Osteoblast (primary cell): Measurements from ENCODE around the gene SH2D4B. TPM values are rescaled to one million over a fixed set of nuclear protein-coding genes. Genes with fewer than 3 reads are reported as not detected.

Source experiments
- DNase-seq: peaks from one replicate; pipeline ENCODE4 v3.0.0; 2011; ENCODE audit warnings: low spot score, mixed read lengths; ENCODE audit not compliant: insufficient read length; ENCODE audit errors: missing footprints
- H2AFZ ChIP-seq: 2 replicates; pipeline ENCODE4 v1.6.0; 2011; ENCODE audit warnings: mild to moderate bottlenecking, low read length
- H3K27ac ChIP-seq: 2 replicates; pipeline ENCODE4 v1.5.1; 2011; ENCODE audit warnings: mild to moderate bottlenecking, low read depth, low read length, moderate library complexity
- H3K27me3 ChIP-seq: 2 replicates; pipeline ENCODE4 v1.6.0; 2012; ENCODE audit warnings: mild to moderate bottlenecking, control low read depth, inconsistent platforms, low read length, moderate library complexity; ENCODE audit not compliant: insufficient read depth
- H3K36me3 ChIP-seq: 2 replicates; pipeline ENCODE4 v1.5.1; 2011; ENCODE audit warnings: mild to moderate bottlenecking, low read length, control low read depth, moderate library complexity; ENCODE audit not compliant: insufficient read depth
- H3K4me1 ChIP-seq: 2 replicates; pipeline ENCODE4 v1.5.1; 2011; ENCODE audit warnings: mild to moderate bottlenecking, low read length, control low read depth, moderate library complexity; ENCODE audit not compliant: insufficient read depth
- H3K4me2 ChIP-seq: 2 replicates; pipeline ENCODE4 v1.6.0; 2011; ENCODE audit warnings: mild to moderate bottlenecking, low read length; ENCODE audit not compliant: insufficient read depth
- H3K4me3 ChIP-seq: fragments of 200-600 bp; sonication (generic); 3 replicates; pipeline ENCODE4 v1.5.1; 2012; ENCODE audit warnings: mild to moderate bottlenecking, low read length, inconsistent platforms; ENCODE audit not compliant: insufficient read depth
- H3K79me2 ChIP-seq: 2 replicates; pipeline ENCODE4 v1.6.0; 2012; ENCODE audit warnings: mild to moderate bottlenecking, low read length, control low read depth, inconsistent platforms; ENCODE audit not compliant: insufficient read depth
- H3K9me3 ChIP-seq: 2 replicates; pipeline ENCODE4 v1.5.1; 2011; ENCODE audit warnings: low read depth, low read length, control low read depth
- H4K20me1 ChIP-seq: 2 replicates; pipeline ENCODE4 v1.6.0; 2012; ENCODE audit warnings: mild to moderate bottlenecking, low read length, control low read depth; ENCODE audit not compliant: insufficient read depth
- CTCF ChIP-seq: IDR thresholded peaks from 2 replicates; pipeline ENCODE4 v1.5.1; 2011; ENCODE audit warnings: mild to moderate bottlenecking, low read depth, low read length, moderate library complexity; ENCODE audit errors: extremely low read depth
- total RNA-seq: library from RNA; depleted of rRNA; stranded (reverse); fragments of >200 nt; gene quantifications from 2 replicates; pipeline ENCODE4 v1.2.3, GENCODE V29; 2012

The SH2D4B gene
- total RNA-seq, 1 donor, result under 0.01 TPM

GRCh38 chr10:80504158-80504811 lies 33.4 kb upstream of the SH2D4B start:
- no peak overlapping the region for H3K4me2 ChIP-seq
- H4K20me1 ChIP-seq, result peaks cover 10% of the 10 kb centered on the region
- no peak for TF ChIP-seq CTCF
- H3K79me2 ChIP-seq, result peaks cover 35% of the 10 kb centered on the region
- H3K27me3 ChIP-seq, result no peaks in the 10 kb centered on the region
- peak; percentile 78 for DNase-seq
- H3K36me3 ChIP-seq, result no peaks in the 10 kb centered on the region
- H2AFZ ChIP-seq, result no peak overlapping the region
- H3K4me3 ChIP-seq, result no peak overlapping the region
- peaks cover 45% of the 10 kb centered on the region for H3K4me1 ChIP-seq
- H3K9me3 ChIP-seq, result no peaks in the 10 kb centered on the region
- no peak overlapping the region for H3K27ac ChIP-seq

DNA sequence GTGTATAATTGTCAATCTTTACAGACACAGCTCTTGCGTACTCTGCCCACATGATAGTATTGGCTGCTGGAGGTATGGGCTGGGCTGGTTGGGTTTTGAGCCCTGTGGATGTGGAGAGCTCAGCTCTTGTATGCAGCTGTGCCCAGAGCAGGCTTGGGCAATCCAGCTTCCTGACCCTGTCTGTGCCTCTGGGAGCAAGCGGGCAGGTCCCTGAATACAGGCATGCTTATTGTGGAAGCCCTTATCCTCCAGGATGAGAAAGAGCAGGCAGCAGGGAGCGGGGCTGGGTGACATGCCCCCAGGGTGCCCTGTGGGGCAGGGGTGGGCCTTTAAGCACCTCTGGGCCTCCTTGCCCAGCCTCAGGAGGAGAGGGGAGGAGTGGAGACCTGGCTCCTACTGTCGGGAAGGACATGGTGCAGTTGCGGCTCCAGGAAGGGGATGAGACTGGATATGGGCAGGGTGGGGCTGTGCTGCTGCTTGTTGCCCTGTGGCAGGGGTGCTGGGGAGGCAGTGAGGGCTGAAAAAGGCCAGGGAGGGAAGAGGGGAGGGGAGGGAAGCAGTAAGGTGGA lies 32.7 kb upstream of the SH2D4B start:
- Histone ChIP-seq H3K36me3 (no peaks in the 10 kb centered on the region), H4K20me1 (peaks cover 10% of the 10 kb centered on the region), H3K27me3 (no peaks in the 10 kb centered on the region), H3K4me1 (peaks cover 45% of the 10 kb centered on the region), H2AFZ (no peak overlapping the region), H3K27ac (no peak overlapping the region), H3K4me3 (no peak overlapping the region), H3K4me2 (no peak overlapping the region), H3K79me2 (peaks cover 29% of the 10 kb centered on the region), H3K9me3 (no peaks in the 10 kb centered on the region)
- DNase-seq, result peak; percentile 23
- TF ChIP-seq CTCF, result no peak

- Histone ChIP-seq H3K27ac (peak overlapping the region; percentile 46), H3K27me3 (no peaks in the 10 kb centered on the region), H3K4me1 (peaks cover 42% of the 10 kb centered on the region), H4K20me1 (peaks cover 10% of the 10 kb centered on the region), H3K4me3 (no peak overlapping the region), H3K9me3 (no peaks in the 10 kb centered on the region), H3K4me2 (no peak overlapping the region), H3K79me2 (peaks cover 26% of the 10 kb centered on the region), H3K36me3 (no peaks in the 10 kb centered on the region), H2AFZ (no peak overlapping the region)
- no peak for DNase-seq
- no peak for TF ChIP-seq CTCF
Observed at GRCh38 chr10:80506189-80506575, 31.5 kb upstream of the SH2D4B start.

GRCh38 chr10:80506836-80507487 lies 30.7 kb upstream of the SH2D4B start:
- no peak overlapping the region for H2AFZ ChIP-seq
- H3K9me3 ChIP-seq, result no peaks in the 10 kb centered on the region
- H3K4me3 ChIP-seq, result no peak overlapping the region
- peaks cover 35% of the 10 kb centered on the region for H3K4me1 ChIP-seq
- H3K27ac ChIP-seq, result no peak overlapping the region
- no peak for TF ChIP-seq CTCF
- peaks cover under 1% of the 10 kb centered on the region for H3K36me3 ChIP-seq
- H3K27me3 ChIP-seq, result no peaks in the 10 kb centered on the region
- peak; percentile 37 for DNase-seq
- H4K20me1 ChIP-seq, result peaks cover 10% of the 10 kb centered on the region
- no peak overlapping the region for H3K4me2 ChIP-seq
- peaks cover 18% of the 10 kb centered on the region for H3K79me2 ChIP-seq
